RWPE1 (cell line): ENCODE results near the gene MAP4K2.

Experiments
- CTCF ChIA-PET: fragments of 350-600 bp; sonication (Branson Sonifier 250); formaldehyde crosslinking; extraction: SDS; loops from one replicate; lab custom pipeline; 2021; lab: Yijun Ruan, JAX
- POLR2A ChIA-PET: fragments of 400-600 bp; formaldehyde crosslinking; extraction: SDS; loops from one replicate; lab custom pipeline; 2020; ENCODE audit warnings: antibody characterized with exemption; ENCODE audit not compliant: low non-redundant PET; lab: Yijun Ruan, JAX
- DNase-seq: peaks from one replicate; pipeline ENCODE4 v3.0.0; 2012; ENCODE audit warnings: low spot score
- H3K27ac ChIP-seq: fragments of 450-650 bp; 2 replicates; pipeline ENCODE4 v1.5.1; 2017
- CTCF ChIP-seq: fragments of 450-650 bp; conservative IDR thresholded peaks from 2 replicates; pipeline ENCODE4 v1.5.1; 2017; ENCODE audit warnings: low read depth, mild to moderate bottlenecking

MAP4K2 gene

GRCh38 chr11:64747961-64748665, 54.9 kb downstream of the MAP4K2 start:
- TF ChIP-seq CTCF: no peak
- H3K27ac ChIP-seq: peak overlapping the region; percentile 83
- CTCF ChIA-PET: interaction anchor here (0.9 kb wide), 1 partner anchor 95 kb away, joined by 3 read pairs; no protein-coding TSS in a partner anchor
- POLR2A ChIA-PET: no interaction called here
- no peak for DNase-seq

GRCh38 chr11:64746486-64746885, 56.5 kb downstream of the MAP4K2 start:
- CTCF ChIA-PET: interaction anchor here (1.0 to 1.3 kb wide), 2 partner anchors 22 to 29 kb away, joined by 3 to 5 read pairs; no protein-coding TSS in a partner anchor
- TF ChIP-seq CTCF: no peak
- peak overlapping the region; percentile 83; the same call in 1 of the 2 replicates for H3K27ac ChIP-seq
- POLR2A ChIA-PET: no interaction called here
- DNase-seq: no peak

- ChIA-PET POLR2A (no interaction called here), CTCF (interaction anchor here (0.5 to 1.3 kb wide), 4 partner anchors 22 to 297 kb away, joined by 3 to 6 read pairs (median 3); no protein-coding TSS in a partner anchor)
- H3K27ac ChIP-seq: no peak overlapping the region
Observed at GRCh38 chr11:64745521-64746328, 57.3 kb downstream of the MAP4K2 start.

GRCh38 chr11:64745189-64745520, 57.9 kb downstream of the MAP4K2 start:
- no peak for TF ChIP-seq CTCF
- DNase-seq: no peak
- H3K27ac ChIP-seq: no peak overlapping the region
- ChIA-PET CTCF (interaction anchor here (0.5 to 1.1 kb wide), 3 partner anchors 71 to 296 kb away, joined by 3 to 6 read pairs (median 3); no protein-coding TSS in a partner anchor), POLR2A (no interaction called here)

More at GRCh38 chr11:64745521-64746328, 57.3 kb downstream of the MAP4K2 start:
- DNase-seq: no peak
- TF ChIP-seq CTCF: no peak

- no peak overlapping the region for H3K27ac ChIP-seq
- POLR2A ChIA-PET: no interaction called here
- CTCF ChIA-PET: interaction anchor here (0.6 to 3.0 kb wide), 5 partner anchors 40 to 1654 kb away, joined by 3 to 15 read pairs (median 3); no protein-coding TSS in a partner anchor
- DNase-seq: no peak
- TF ChIP-seq CTCF: no peak
Observed at GRCh38 chr11:64744544-64745188, 58.3 kb downstream of the MAP4K2 start.
